Adrenal gland (tissue), 12 donors: ENCODE measurements around the gene EPHB2. TPM values are rescaled to one million over a fixed set of nuclear protein-coding genes. Genes with fewer than 3 reads are reported as not detected.

Source experiments
- DNase-seq, 7 donors: peaks; one replicate each; pipeline ENCODE4 v3.0.0-alpha.2; 2019 to 2020
- H3K27ac ChIP-seq, 5 donors: fragments of 200-600 bp; sonication (generic) in 4 of 5; 1 replicate in 3 of 5; 2 replicates in 2 of 5; pipeline versions ENCODE4 v1.5.1 to v1.8.0; 2016 to 2020; ENCODE audit warnings: mild to moderate bottlenecking in 1 of 5
- H3K27me3 ChIP-seq: fragments of 200-600 bp; 2 replicates; pipeline ENCODE4 v1.8.0; 2021
- H3K36me3 ChIP-seq, 2 donors: fragments of 200-600 bp; replicated peaks in 1 of 2; 1 replicate in 1 of 2; 2 replicates in 1 of 2; pipeline versions ENCODE4 v1.5.1 to v1.8.0; 2018 to 2022
- H3K4me1 ChIP-seq, 2 donors: fragments of 200-600 bp; replicated peaks in 1 of 2; 1 replicate in 1 of 2; 2 replicates in 1 of 2; pipeline versions ENCODE4 v1.5.1 to v1.8.0; 2018 to 2021
- H3K4me3 ChIP-seq, 4 donors: fragments of 200-600 bp; sonication (generic) in 3 of 4; one replicate each; pipeline ENCODE4 v1.5.1; 2016 to 2018
- H3K9me3 ChIP-seq, 3 donors: fragments of 200-600 bp; sonication (generic) in 1 of 3; replicated peaks in 1 of 3; 1 replicate in 2 of 3; 2 replicates in 1 of 3; pipeline versions ENCODE4 v1.5.1 to v1.8.0; 2016 to 2021
- CTCF ChIP-seq, 6 experiments: fragments of 450-650 bp in 4 of 6; fragments of 200-600 bp in 2 of 6; sonication (generic) in 1 of 6; IDR thresholded peaks; 1 replicate in 5 of 6; 2 replicates in 1 of 6; pipeline versions ENCODE4 v1.5.1 to v1.8.0; 2016 to 2021; ENCODE audit warnings: antibody characterized with exemption in 6 of 6, mild to moderate bottlenecking in 2 of 6, moderate library complexity in 1 of 6
- POLR2A ChIP-seq, 2 donors: fragments of 450-650 bp; IDR thresholded peaks; one replicate each; pipeline ENCODE4 v1.6.1; 2017; ENCODE audit warnings: antibody characterized with exemption in 2 of 2, mild to moderate bottlenecking in 2 of 2, moderate library complexity in 1 of 2
- WGBS, 4 donors: extraction: QIAGEN DNeasy Blood & Tissue Kit in 2 of 4; methylation state at CpG; one replicate each; pipeline versions ENCODE4 v1.1.5 to v1.1.7; 2013 to 2017; 5-methylcytosine and 5-hydroxymethylcytosine counted together
- intact Hi-C, 2 donors: fragments of 100-400 bp; cut with DNase I; formaldehyde crosslinking; loops; one replicate each; pipeline versions ENCODE4 v1.14.1 to v1.15.0; 2022 to 2023
- polyA plus RNA-seq, 3 donors: library from polyadenylated mRNA; stranded (reverse); fragments of 200-250 nt in 2 of 3; fragments of 350-450 nt in 1 of 3; fragmentation: Illumina TruSeq in 1 of 3; extraction: RNeasy Lipid Tissue Mini Kit (QIAGEN cat#74804) in 1 of 3; gene quantifications; one replicate each; pipeline ENCODE4 v1.2.3, GENCODE V29; 2013 to 2014
- total RNA-seq, 9 donors: library from RNA; depleted of rRNA in 4 of 9; stranded (reverse); fragments of >200 nt in 4 of 9; fragments of 120-200 nt in 1 of 9; fragmentation: NEBNext Ultra II Directional in 1 of 9; extraction: Animal tissue kit (Norgen Biotek cat#: 25700) in 1 of 9; gene quantifications; one replicate each; pipeline versions ENCODE4 v1.1.0 to v1.2.4, GENCODE V29; 2013 to 2023
- donor health status: healthy with polysubstance abuse.
- donor health status: Bipolar disorder and iron deficiency.
- donor health status: DM: yes; HTN: yes; CAD: no.
- donor health status: DM: no; HTN: no; CAD: no.
- donor health status: DM: no; HTN: no; CAD: no.
- donor health status: DM: yes; HTN: yes; CAD: no.

The EPHB2 gene
- total and polyA plus RNA-seq, 12 donors: 0.67 to 10.3 (median 3.1) TPM

GRCh38 chr1:22837332-22837731 lies 126.7 kb downstream of the EPHB2 start:
- DNase-seq: no peak
- H3K36me3 ChIP-seq: no peaks in the 10 kb centered on the region
- intact Hi-C loops: no loop called here
- peaks cover 0 to 2% of the 10 kb centered on the region in 2 donors for H3K4me1 ChIP-seq
- no peaks in the 10 kb centered on the region for H3K9me3 ChIP-seq
- no peak overlapping the region for H3K4me3 ChIP-seq
- TF ChIP-seq POLR2A (IDR thresholded peaks at IDR 0.05) (no peak), CTCF (IDR thresholded peaks at IDR 0.05) (no peak)
- no peak overlapping the region for H3K27ac ChIP-seq
- H3K27me3 ChIP-seq: no peaks in the 10 kb centered on the region
- WGBS, 4 donors: 81 to 96% (median 89%) methylated on average over 3 of the region's 3 CpGs

DNA sequence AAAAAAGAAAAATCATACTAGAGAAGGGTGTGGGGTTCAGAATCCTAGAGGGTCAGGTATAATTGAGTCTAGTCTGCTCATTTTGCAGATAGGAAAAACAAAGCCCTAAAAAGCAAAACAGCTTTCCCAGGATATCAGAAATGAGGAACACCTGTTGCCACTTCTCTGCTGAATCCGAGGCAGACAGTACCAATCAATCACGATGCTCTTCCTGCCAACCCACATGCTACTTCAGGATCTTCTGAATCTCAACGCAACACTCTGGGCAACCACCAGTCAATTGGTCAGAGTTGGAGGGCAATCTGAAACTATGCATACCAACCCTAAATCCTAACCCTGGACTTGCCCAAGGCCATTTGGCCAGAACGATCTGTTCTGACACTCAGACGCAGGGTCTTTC lies 128.3 kb downstream of the EPHB2 start:
- H3K27me3 ChIP-seq: no peaks in the 10 kb centered on the region
- no peak for TF ChIP-seq CTCF (IDR thresholded peaks at IDR 0.05)
- TF ChIP-seq POLR2A (IDR thresholded peaks at IDR 0.05): no peak
- H3K4me1 ChIP-seq: no peaks in the 10 kb centered on the region
- no peaks in the 10 kb centered on the region for H3K9me3 ChIP-seq
- H3K4me3 ChIP-seq: no peak overlapping the region
- 70 to 92% (median 78%) methylated on average over 5 of the region's 5 CpGs for WGBS, 4 donors
- no peak overlapping the region for H3K27ac ChIP-seq
- DNase-seq: no peak
- no peaks in the 10 kb centered on the region for H3K36me3 ChIP-seq
- intact Hi-C loops: no loop called here

DNA sequence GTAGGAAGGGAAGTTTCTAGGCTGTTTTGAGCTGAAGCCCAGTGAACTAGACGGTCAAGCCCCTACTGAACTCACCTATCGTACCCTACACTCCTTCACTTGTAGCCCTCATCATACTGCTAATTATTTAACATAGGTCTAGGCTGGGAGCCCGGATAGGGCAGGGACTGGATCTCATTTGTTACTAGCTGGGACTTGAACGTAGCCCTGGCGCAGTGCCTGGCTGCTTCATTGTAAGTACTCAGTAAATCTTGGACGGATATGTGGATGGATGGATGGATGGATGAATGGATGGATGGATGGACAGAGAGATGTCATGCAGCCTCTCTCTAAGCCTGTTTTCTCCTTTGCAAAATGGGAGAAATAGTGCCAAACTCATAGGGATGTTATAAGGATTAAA lies 129.2 kb downstream of the EPHB2 start:
- Histone ChIP-seq H3K27ac (no peak overlapping the region), H3K4me3 (no peak overlapping the region), H3K9me3 (no peaks in the 10 kb centered on the region), H3K27me3 (no peaks in the 10 kb centered on the region), H3K4me1 (no peaks in the 10 kb centered on the region), H3K36me3 (no peaks in the 10 kb centered on the region)
- intact Hi-C loops: no loop called here
- 80 to 90% (median 86%) methylated on average over 6 of the region's 6 CpGs for WGBS, 4 donors
- no peak for DNase-seq
- TF ChIP-seq CTCF (IDR thresholded peaks at IDR 0.05) (no peak), POLR2A (IDR thresholded peaks at IDR 0.05) (no peak)

GRCh38 chr1:22841142-22841541 lies 130.5 kb downstream of the EPHB2 start:
- no peak for DNase-seq
- Histone ChIP-seq H3K4me1 (no peaks in the 10 kb centered on the region), H3K4me3 (no peak overlapping the region), H3K27me3 (no peaks in the 10 kb centered on the region), H3K36me3 (no peaks in the 10 kb centered on the region), H3K27ac (no peak overlapping the region), H3K9me3 (no peaks in the 10 kb centered on the region)
- WGBS, 4 donors: 43 to 69% (median 50%) methylated on average over 2 to 3 of the region's 3 CpGs
- TF ChIP-seq POLR2A (IDR thresholded peaks at IDR 0.05): no peak
- TF ChIP-seq CTCF (IDR thresholded peaks at IDR 0.05): no peak
- intact Hi-C loops: no loop called here
